OCI-LY7 (cell line): Measurements from ENCODE around the gene PFKFB2.

ENCODE experiments used
- EZH2phosphoT487 ChIP-seq: fragments of 200-600 bp; sonication (generic); IDR thresholded peaks from 2 replicates; pipeline ENCODE4 v1.6.1; 2018; ENCODE audit warnings: low read depth, borderline replicate concordance, mild to moderate bottlenecking, mixed run types, antibody characterized with exemption, low read length, moderate library complexity, mixed read lengths
- TF ChIP-seq, protein P1 (sequence below): fragments of 200-600 bp; sonication (generic); conservative IDR thresholded peaks from 2 replicates; pipeline ENCODE4 v1.5.1; 2014; ENCODE audit warnings: mild to moderate bottlenecking, antibody characterized with exemption, low read length, moderate library complexity, mixed read lengths

DNA sequence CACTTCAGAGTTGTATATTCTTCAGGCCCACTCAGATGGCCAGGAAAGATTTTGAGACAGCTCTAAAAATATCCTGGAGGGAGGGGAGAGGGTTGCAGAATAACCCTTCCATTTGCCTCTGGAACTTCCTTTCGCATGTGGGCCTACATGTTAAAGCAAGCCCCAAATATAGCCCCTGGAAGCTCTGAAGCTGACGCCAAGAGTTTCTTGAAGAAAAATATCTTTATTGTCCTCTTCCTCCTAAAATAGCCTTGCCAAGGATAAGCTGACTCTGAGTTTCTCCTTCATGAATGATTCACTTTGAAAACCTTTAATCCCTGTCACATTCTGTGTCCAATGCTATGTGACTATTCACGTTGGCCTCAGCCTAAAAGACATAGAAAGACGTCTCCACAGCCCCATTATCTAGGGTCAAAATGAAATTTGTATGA is 27.0 kb upstream of the PFKFB2 start:
- TF ChIP-seq, protein P1, sequence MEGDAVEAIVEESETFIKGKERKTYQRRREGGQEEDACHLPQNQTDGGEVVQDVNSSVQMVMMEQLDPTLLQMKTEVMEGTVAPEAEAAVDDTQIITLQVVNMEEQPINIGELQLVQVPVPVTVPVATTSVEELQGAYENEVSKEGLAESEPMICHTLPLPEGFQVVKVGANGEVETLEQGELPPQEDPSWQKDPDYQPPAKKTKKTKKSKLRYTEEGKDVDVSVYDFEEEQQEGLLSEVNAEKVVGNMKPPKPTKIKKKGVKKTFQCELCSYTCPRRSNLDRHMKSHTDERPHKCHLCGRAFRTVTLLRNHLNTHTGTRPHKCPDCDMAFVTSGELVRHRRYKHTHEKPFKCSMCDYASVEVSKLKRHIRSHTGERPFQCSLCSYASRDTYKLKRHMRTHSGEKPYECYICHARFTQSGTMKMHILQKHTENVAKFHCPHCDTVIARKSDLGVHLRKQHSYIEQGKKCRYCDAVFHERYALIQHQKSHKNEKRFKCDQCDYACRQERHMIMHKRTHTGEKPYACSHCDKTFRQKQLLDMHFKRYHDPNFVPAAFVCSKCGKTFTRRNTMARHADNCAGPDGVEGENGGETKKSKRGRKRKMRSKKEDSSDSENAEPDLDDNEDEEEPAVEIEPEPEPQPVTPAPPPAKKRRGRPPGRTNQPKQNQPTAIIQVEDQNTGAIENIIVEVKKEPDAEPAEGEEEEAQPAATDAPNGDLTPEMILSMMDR: no peak
- TF ChIP-seq EZH2phosphoT487: no peak
